Measurements from ENCODE around the gene PDE10A.

PDE10A gene

GRCh38 chr6:165653607-165654006, 9.4 kb downstream of the PDE10A start:
- DNase-seq = no peak

- DNase-seq = no peak
Observed at GRCh38 chr6:165653196-165653595, 9.8 kb downstream of the PDE10A start.

GRCh38 chr6:165652766-165653165, 10.3 kb downstream of the PDE10A start:
- no peak for DNase-seq

DNA sequence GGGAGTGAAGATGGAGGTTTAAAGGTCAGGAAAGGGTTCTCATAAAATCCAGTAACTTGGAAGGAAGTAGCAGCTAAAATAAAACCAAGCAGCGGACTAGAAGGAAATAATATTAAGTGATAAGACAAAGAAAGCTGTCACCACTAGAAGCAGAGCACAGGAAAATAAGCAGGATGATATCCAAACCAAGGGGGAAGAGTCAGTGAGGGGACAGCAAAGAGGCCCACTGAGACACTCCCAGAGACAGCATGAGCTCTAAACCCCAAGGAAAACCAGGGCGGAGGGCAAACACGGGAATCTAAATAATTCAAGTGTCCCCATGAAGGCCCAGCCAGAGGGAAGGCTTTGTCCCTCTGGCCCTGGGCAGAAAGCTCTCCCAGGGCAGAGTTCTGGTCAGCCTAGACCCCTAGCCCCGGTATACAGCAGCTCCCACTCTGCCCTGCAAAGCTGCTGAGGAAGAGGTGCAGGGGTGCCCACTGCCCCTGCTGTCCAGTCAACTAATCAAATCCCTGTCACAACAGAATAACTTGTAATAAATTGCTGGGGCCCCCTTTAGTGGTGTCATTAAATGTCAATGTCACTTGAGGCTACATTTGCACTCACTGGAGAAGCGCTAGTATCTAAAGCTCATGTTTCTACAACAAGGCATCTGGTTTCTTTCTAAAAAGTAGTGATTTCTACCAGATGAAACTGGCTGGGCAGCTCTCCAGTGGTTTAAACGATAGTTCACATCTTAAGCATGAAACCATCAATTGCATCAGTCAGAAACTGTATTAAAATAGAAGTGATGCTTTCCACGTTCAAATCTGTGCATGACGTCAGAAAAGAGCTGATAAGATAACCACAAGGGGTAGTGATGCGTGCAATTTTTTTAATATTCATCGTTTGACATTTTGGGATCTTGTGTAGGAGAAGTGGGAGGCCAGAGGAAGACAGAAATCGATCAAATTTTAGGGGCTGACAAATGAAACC, 13.6 kb downstream of the PDE10A start:
- no peak for DNase-seq

DNA sequence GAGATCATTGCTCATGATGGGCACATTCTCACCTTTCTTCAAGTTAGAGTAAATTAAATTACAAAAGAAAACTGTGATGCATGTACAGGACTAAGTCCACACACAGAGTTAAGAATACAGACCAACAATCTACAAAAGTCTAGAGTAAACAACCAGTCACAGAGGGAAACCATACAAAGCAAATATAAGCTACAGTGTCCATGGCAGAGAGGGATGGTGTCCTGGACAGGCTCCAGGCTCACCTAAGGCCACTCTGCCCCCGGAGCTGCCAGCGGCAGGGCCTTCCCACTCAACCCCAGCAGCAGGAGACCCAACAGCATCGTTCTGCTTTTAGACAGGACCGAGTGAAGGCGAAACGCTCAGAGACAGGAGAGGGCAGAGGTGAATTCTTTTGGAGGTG, 16.0 kb downstream of the PDE10A start:
- no peak for DNase-seq

DNA sequence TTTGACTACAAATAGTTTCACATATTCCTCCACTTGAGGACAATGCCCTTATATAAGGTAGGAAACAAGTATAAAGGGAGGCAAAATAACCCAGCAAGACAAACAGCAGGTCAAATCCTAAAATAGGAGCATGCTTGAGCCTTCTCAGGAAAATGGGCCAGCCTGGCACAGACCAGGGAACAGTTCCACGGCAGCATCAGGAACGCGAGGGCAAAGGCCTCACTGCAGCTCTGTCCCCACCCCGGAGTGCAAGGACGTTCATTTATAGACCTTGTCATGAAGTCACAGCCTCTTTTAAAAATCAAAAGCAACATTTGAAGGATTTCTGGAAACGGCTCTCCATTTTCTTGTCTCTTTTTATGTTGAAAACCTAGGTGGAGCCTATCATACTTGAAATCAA, 17.1 kb downstream of the PDE10A start:
- no peak for DNase-seq

DNA sequence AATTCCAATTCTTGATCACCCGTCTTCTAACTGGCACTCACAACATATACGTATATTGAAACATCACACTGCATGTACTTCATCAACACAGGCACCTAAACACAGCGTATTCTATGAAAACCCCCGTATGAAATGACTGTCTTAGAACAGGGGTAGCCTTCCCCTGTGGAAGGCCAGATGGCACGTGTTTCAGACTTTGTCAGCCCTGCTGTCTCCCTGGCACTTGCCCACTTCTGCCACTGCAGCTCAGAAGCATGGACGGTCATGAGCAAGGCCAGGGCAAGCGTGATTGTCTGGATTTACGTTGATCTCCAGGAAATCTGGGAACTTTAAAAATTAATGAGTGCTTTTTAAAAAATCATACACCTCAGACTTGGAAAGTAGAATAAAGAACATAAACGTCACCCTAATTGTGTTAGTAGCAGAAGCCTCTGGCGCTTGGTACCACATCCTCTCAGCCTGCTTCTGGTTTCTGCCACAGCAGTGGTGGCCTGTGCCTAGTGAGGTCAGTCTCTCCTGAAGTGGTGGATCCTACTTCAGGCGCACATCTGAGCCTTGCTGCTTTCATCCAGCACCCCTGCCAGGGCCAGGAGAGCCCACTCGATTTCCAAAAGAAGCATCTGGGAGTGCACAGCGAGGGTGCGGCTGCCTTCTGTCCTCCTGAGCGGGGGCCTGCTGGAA, 18.3 kb downstream of the PDE10A start:
- DNase-seq = no peak

- DNase-seq = no peak
Observed at GRCh38 chr6:165643015-165643414, 20.0 kb downstream of the PDE10A start.

GRCh38 chr6:165641672-165642156, 21.3 kb downstream of the PDE10A start:
- no peak for DNase-seq

- no peak for DNase-seq
Observed at GRCh38 chr6:165640806-165641205, 22.2 kb downstream of the PDE10A start.

GRCh38 chr6:165638530-165638929, 24.5 kb downstream of the PDE10A start:
- DNase-seq = no peak

DNA sequence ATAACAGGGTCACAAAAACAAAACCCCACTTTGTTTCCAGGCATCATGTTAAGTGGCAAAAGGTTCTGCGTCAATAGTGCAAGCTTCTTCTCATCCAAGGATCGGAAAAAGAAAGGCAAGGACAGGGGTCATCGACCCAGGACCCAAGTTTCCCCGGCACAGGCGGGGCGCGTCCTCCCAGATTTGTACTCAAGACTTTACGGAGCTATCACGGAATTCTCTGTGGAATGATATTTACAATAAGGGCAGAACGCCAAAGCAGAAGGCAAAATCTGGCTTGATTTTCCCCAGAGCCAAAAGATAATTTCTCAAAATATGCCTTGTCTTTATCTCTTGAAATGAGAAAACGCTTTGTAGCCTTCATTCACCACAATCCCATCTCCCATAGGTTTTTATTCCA, 25.5 kb downstream of the PDE10A start:
- no peak for DNase-seq

GRCh38 chr6:165636402-165637048, 26.5 kb downstream of the PDE10A start:
- no peak for DNase-seq

- no peak for DNase-seq
Observed at GRCh38 chr6:165635965-165636364, 27.1 kb downstream of the PDE10A start.

DNA sequence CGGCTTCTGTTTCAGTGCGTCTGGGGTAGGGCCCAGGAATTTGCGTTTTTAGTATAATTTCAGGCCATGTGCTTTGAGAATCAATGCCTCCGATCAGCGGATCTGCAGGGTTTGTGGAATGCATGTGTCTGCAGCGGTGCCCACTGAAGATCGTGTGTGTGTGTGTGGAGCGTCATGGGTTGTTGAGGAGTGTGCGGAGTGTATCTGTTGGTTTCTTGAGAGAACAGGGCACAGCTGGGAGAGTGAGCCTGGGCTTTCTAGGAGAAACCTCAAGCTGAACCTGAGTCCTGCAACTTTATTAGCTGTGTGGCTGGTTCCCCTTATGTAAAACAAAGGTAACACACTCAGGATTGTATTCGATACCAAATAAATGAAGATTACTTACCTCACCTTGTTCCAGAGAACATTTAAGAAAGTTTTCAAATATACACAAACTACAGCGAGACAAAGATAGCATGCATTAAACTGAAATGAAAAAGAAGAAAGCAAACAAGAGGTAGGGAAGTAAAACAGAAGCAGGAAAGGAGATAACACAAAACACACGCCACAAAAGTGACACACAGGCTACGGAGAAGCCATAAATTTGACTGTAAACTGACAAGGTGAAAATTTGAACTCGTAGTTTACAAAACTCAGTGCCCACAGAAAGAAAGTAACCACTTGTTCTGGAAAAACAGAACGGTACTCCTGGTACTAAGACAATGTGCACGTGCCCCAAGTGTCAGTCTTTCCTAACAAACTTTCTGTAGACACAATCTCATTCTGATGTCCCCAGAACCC, 28.8 kb downstream of the PDE10A start:
- no peak for DNase-seq

DNA sequence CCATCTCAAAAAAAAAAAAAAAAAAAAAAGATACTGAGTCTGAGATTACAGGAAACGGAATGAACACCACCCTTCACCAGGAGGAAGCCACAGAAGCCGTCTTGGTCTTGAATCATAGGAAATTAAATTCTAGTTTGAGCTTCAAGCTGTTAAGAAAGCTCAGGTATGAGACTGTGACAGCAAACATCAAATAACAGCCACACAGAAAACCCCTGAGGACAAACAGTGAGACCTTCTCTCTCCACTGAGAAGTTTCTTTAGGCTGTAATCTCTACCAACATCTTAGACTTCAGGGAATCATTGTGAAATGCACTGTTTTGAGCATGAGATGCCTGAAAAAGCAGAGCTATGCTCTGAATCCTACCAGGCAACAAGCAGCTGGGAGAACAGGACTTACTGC, 30.8 kb downstream of the PDE10A start:
- DNase-seq = no peak

DNA sequence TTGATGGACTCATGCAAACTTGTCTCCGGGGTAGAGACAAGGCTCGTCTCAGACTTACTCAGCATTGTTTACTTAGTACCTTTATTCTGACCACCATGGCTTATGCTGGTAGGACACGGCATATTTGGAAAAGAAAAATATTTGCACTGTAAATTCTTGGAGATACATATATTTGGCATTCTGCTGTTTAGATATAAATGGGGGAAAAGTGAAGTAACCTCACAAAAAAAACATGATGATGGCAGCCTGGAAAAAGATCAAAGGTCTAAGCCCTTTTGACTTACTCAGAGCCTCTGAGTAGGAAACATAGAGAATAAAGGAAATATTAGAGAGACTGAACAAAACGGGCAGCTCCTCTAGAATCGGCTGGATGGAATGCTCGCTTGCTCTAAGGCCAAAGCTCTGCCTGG, 32.5 kb downstream of the PDE10A start:
- DNase-seq = no peak

- no peak for DNase-seq
Observed at GRCh38 chr6:165628955-165629354, 34.1 kb downstream of the PDE10A start.

DNA sequence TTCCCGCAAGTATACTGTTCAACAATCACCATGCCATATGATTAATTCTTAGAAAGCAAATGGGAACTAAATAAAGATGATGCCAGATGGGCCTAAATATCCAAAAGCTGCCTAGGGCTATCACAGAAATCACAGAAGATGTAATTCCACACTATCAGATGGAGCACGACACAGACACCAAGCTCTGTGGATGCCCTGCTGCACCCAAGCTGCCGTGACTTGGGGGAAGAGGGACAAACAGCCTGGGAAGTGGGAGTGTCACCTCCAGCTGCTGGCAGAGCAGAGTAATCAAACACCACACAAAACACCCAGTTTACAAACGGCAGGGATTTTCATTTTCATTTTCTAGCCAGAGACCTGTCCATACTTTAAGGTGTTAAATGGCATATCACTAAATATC, 35.7 kb downstream of the PDE10A start:
- DNase-seq = no peak

GRCh38 chr6:165626711-165627110, 36.3 kb downstream of the PDE10A start:
- no peak for DNase-seq

DNA sequence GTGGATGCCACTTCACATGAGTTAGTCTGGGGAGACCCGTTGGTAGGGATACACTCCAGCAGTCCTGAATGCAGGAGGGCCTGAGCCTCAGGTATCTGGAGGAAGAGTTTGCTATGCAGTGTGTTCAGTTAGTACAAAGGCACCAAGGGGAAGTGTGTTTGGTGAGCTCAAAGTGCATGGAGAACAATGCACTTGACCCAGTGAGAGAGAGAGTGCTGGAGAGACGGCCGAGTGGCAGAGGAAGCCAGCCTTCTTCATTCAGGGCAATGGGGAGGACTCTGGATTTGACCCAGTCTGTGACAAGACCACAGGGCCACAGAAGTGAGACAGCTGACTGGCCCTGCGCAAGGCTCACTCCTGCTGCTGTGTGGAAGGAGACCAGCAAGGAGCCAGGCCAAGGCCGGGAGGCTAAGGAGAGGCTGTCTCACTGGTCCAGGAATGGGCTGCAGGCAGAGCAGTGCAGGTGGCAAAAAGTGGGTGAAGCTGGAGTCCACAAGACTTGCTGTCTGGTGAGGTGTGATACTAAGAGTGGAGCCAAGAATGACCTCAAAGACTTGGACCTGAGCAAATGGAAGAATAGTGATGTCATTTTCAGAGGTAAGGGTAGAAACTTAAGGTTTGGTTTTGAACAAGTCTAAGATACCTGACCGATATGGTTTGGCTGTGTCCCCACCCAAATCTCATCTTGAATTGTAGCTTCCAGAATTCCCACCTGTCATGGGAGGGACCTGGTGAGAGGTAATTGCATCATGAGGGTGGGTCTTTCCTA, 38.0 kb downstream of the PDE10A start:
- DNase-seq = no peak

DNA sequence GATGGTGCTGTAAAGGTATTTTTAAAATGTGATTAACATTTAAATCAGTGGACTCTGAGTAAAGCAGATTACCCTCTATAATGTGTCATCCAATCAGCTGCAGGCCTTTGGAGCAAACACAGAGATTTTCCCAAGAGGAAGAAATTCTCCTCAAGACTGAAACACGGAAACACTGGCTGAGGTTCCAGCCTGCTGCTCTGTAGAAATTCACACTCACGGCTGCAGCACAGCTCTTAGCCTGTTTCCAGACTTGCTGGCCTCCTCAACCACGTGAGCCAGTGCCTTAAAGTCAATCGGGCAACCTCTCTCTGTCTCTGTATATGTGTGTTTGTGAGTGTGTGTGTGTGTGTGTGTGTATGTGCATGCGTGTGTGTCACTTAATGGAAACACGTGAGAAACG, 41.1 kb downstream of the PDE10A start:
- no peak for DNase-seq
